Measurements from ENCODE around the gene REXO1.
"Not testable (repeated sequence)": the region's sequence is repeated elsewhere in the genome, so short reads cannot be mapped to it uniquely, and the experiment has no call there.

Gene REXO1

GRCh38 chr19:1876496-1877279 lies 28.4 kb upstream of the REXO1 start:
- DNase-seq = not testable (repeated sequence)

GRCh38 chr19:1875646-1876495 lies 27.6 kb upstream of the REXO1 start:
- DNase-seq = peak; percentile 95 to 97 (median 96)

DNA sequence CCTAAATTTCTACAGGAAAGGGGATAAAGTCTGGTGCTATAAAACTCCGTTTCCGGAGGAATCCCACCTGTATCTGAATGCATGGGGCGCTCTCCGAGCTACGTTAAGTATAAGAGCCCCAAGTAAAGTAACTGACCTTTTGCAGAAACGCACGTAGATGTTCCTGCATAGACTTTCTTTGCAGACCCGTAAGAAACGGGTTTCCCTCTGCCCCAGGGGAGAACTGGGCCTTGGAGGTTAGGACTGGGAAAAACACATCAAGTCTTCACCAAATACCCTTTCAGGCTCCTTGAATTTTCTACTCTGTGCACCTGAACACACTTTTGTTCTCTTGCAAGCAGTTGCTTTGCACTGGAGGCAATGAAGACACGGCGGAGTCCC lies 27.0 kb upstream of the REXO1 start:
- DNase-seq = not testable (repeated sequence)

- DNase-seq = peak; percentile 41 to 60 (median 59)
These were observed 26.4 kb upstream of the REXO1 start for GRCh38 chr19:1874554-1875185.

- DNase-seq = no peak
These were observed 25.5 kb upstream of the REXO1 start for GRCh38 chr19:1873524-1874473.

GRCh38 chr19:1872807-1873523 lies 24.7 kb upstream of the REXO1 start:
- DNase-seq = no peak

DNA sequence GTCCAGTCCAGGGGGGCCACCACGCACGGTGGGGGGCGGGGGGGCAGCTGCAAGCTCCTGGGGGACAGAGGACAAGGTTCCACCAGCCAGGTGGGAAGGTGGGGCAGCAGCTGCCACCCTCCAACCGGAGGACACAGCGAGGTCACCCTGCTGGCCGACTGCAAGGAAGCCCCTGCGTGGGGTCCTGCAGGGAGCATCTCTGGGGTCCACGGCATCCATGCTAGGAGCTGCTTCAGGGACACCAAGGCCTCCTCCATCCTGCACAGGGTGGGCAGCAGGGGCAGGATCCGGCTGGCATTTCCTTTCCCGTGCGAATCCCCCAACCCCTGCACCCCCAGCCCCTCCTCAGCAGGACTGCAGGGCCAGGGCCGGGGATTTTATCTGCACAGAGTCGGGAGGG lies 23.3 kb upstream of the REXO1 start:
- no peak for DNase-seq

DNA sequence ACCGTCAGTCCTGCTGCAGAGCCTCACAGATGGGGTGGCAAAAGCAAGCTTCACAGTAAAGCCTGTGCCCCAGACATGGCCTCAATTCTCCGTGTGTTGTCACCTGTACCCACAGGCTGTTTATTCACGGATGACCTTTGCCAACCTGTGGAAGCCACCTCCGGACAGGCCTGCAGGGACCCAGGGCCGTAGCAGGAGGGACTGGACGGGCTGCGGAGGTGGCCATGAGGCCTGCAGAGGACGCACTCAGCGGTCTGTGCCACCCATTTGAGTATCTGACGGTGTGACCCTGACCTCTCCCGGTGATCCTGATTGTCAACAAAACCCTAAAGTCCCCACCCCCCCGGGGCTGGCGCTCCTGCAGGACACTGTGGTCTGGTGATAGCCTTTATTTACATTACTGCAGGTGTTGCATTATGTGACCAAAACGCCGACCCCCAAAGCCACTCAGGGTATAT lies 22.9 kb upstream of the REXO1 start:
- DNase-seq = no peak

DNA sequence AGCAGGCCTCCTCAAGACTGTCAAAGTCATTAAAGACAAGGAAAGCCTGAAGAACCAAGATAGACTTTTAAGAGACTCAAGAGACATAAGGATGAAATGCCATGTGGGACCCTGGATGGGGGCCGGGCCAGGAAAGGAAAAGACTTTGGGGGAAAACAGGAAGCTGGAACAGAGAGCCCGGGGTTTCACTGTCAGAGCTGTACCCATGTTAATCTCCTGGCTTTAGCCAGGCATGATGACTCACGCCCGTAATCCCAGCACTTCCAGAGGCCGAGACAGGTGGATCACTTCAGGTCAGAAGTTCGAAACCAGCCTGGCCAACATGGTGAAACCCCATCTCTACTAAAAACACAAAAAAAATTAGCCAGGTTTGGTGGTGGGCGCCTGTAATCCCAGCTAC lies 20.7 kb upstream of the REXO1 start:
- DNase-seq = no peak

DNA sequence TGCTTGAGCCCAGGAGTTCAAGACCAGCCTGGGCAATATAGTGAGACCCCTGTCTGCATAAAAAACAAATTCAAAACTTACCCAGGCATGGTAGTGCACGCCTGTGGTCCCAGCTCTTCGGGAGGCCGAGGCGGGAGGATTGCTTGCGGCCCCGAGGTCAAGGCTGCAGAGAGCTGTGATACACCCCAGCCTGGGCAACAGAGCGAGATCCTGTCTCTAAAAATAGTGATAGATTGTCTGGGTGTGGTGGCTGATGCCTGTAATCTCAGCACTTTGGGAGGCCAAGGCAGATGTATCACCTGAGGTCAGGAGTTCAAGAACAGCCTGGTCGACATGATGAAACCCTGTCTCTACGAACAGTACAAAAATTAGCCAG lies 19.1 kb upstream of the REXO1 start:
- no peak for DNase-seq

- DNase-seq = no peak
These were observed 18.5 kb upstream of the REXO1 start for GRCh38 chr19:1866693-1867348.

GRCh38 chr19:1865172-1866010 lies 17.1 kb upstream of the REXO1 start:
- DNase-seq = no peak

- peak; percentile 79 to 92 (median 89) for DNase-seq
These were observed 16.3 kb upstream of the REXO1 start for GRCh38 chr19:1864480-1865171.

DNA sequence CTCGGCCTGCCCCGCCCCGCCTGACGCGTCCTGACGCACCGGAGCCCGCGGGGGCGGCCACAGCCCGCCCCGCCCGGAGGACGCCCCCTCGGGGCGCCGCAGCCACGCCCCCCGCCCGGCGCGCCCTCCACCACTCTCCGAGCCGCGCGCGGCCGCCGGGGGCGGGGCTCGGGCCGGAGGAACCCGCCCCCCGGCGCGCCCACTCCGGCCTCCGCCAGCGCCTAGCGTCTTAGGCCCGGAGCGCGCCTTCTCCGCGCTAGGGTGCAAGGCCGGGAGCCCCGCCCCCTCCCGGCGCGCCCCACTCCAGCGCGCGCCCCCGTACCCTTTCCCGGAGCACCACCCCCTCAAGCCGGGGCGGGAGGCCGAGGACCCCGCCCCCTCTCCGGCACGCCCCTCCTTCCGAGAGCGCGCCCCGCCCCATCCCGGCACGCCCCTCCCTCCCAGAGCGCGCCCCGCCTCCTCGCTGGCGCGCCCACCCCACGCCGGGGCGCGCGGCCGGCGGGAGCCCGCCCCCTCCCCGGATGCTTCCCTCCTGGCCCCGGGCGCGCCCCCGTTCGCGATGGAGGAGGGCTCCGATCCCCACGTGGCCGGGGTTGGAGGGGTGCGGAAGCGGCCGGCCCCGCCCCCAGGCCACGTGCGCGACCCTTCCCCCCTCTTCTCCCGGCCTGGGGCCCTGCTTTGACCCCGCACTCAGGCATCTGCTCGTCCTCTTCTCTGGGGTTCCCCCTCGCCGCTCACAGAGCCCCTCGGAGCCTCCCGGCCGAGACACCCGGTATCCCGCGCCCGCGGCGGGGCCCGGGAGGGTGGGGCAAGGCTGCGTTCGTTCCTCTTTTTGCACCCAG lies 15.6 kb upstream of the REXO1 start:
- peak; percentile 96 to 100 (median 98) for DNase-seq

GRCh38 chr19:1863328-1863637 lies 15.0 kb upstream of the REXO1 start, which contains the start of gene KLF16:
KLF16 (minus strand) TSS chr19:1863579; CDS start chr19:1863497, 82 bp downstream.
- DNase-seq = no peak

GRCh38 chr19:1862424-1863327 lies 14.4 kb upstream of the REXO1 start:
- peak; percentile 41 to 86 (median 68) for DNase-seq

DNA sequence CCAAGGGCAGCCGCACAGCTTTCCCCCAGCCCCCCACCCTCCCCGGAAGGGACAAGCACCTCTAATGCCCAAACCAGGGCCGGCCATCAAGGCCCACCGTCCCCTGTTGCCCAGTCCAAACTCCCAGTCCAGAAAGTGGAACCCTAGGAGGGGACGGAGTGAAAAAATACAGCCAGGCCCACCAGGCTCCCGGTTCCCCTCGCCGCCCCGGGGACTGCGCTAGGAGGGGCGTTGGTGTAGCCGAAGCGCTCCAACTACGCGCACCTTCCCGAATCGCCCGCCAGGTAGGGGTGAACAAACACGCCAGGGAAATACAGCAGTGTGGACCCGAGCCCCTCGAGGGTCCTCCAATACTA lies 13.8 kb upstream of the REXO1 start:
- peak in 1 of 3 donors; percentile 27 for DNase-seq
